RWPE2 (cell line): Measurements from ENCODE around the gene ROPN1B.

ENCODE experiments used
- ATAC-seq: fragments of 200-7000 bp; cut with Tn5 transposase; 3 replicates; pipeline ENCODE4 v1.9.1; 2021; ENCODE audit warnings: low read depth
- DNase-seq: peaks from one replicate; pipeline ENCODE4 v3.0.0-alpha.2; 2020; ENCODE audit warnings: low spot score
- H3K27ac ChIP-seq: fragments of 450-650 bp; 2 replicates; pipeline ENCODE4 v1.5.1; 2017; ENCODE audit warnings: mild to moderate bottlenecking; ENCODE audit not compliant: poor library complexity, severe bottlenecking
- H3K27me3 ChIP-seq: fragments of 250-450 bp; sonication (Bioruptor Pico); 2 replicates; pipeline ENCODE4 v1.5.1; 2021; ENCODE audit warnings: mild to moderate bottlenecking, moderate library complexity; ENCODE audit not compliant: insufficient read depth, poor library complexity, severe bottlenecking
- H3K36me3 ChIP-seq: fragments of 250-450 bp; sonication (Bioruptor Pico); 2 replicates; pipeline ENCODE4 v1.5.1; 2020; ENCODE audit warnings: low read depth, mild to moderate bottlenecking, moderate library complexity
- H3K4me1 ChIP-seq: fragments of 250-450 bp; sonication (Bioruptor Pico); 2 replicates; pipeline ENCODE4 v1.5.1; 2021; ENCODE audit warnings: mild to moderate bottlenecking, moderate library complexity; ENCODE audit not compliant: insufficient read depth, poor library complexity, severe bottlenecking
- H3K4me3 ChIP-seq: fragments of 250-450 bp; sonication (Bioruptor Pico); 2 replicates; pipeline ENCODE4 v1.5.1; 2021; ENCODE audit warnings: mild to moderate bottlenecking, moderate library complexity; ENCODE audit not compliant: severe bottlenecking
- H3K9me3 ChIP-seq: fragments of 250-450 bp; sonication (Bioruptor Pico); 2 replicates; pipeline ENCODE4 v1.5.1; 2021; ENCODE audit warnings: mild to moderate bottlenecking, moderate library complexity; ENCODE audit not compliant: severe bottlenecking
- TF ChIP-seq, protein P1 (sequence below): fragments of 450-650 bp; IDR thresholded peaks from one replicate; pipeline ENCODE4 v1.5.1; 2017; ENCODE audit warnings: mild to moderate bottlenecking, moderate library complexity; ENCODE audit not compliant: poor library complexity, severe bottlenecking

The ROPN1B gene

DNA sequence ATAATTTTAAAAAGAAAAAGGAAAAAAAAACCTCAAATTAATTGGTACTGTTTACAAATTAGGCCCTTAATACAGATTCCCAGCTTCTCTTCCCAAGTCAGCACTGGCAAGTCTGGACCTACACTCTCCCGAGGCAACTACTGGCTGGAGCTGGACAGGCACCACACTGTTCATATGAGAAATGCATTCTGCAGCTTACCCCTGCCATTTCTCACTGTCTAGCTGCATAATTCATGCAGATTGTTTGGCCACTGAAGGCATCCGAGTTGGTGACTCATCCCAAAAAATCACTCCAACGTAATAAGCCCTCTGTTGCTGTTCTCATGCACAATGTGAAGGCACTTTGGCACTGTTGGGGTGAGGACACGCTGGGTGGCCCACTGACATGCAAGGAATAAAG is 45.3 kb downstream of the ROPN1B start:
- no peak overlapping the region for H3K4me3 ChIP-seq
- no peaks in the 10 kb centered on the region for H3K9me3 ChIP-seq
- H3K27me3 ChIP-seq = no peaks in the 10 kb centered on the region
- H3K36me3 ChIP-seq = no peaks in the 10 kb centered on the region
- no peaks in the 10 kb centered on the region for H3K4me1 ChIP-seq
- no peak for DNase-seq
- TF ChIP-seq, protein P1, sequence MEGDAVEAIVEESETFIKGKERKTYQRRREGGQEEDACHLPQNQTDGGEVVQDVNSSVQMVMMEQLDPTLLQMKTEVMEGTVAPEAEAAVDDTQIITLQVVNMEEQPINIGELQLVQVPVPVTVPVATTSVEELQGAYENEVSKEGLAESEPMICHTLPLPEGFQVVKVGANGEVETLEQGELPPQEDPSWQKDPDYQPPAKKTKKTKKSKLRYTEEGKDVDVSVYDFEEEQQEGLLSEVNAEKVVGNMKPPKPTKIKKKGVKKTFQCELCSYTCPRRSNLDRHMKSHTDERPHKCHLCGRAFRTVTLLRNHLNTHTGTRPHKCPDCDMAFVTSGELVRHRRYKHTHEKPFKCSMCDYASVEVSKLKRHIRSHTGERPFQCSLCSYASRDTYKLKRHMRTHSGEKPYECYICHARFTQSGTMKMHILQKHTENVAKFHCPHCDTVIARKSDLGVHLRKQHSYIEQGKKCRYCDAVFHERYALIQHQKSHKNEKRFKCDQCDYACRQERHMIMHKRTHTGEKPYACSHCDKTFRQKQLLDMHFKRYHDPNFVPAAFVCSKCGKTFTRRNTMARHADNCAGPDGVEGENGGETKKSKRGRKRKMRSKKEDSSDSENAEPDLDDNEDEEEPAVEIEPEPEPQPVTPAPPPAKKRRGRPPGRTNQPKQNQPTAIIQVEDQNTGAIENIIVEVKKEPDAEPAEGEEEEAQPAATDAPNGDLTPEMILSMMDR = no peak
- H3K27ac ChIP-seq = no peak overlapping the region
- ATAC-seq = no peak

DNA sequence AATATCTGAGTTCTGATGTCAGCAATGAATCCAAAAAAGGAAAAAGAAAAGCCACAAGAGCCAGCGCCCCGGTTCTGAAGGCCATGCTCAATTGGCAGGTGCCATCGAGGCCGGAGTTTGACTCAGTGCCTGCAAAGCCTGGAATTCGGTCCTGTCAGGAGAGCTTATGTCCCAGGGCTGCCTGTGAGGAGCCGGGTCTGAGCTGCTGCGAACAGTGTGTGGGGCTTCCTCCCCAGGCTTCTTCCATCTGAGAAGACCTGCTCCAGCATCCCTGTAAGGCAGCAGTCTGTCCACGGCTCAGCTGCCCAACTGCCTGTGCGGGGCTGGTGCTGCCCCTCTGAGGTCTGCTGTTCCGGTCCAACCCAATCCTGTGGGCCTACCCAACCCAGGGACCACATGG is 46.1 kb downstream of the ROPN1B start:
- Histone ChIP-seq H3K27me3 (no peaks in the 10 kb centered on the region), H3K9me3 (no peaks in the 10 kb centered on the region), H3K4me3 (no peak overlapping the region), H3K27ac (no peak overlapping the region), H3K36me3 (no peaks in the 10 kb centered on the region), H3K4me1 (no peaks in the 10 kb centered on the region)
- TF ChIP-seq, protein P1 = no peak
- ATAC-seq = no peak
- DNase-seq = no peak

DNA sequence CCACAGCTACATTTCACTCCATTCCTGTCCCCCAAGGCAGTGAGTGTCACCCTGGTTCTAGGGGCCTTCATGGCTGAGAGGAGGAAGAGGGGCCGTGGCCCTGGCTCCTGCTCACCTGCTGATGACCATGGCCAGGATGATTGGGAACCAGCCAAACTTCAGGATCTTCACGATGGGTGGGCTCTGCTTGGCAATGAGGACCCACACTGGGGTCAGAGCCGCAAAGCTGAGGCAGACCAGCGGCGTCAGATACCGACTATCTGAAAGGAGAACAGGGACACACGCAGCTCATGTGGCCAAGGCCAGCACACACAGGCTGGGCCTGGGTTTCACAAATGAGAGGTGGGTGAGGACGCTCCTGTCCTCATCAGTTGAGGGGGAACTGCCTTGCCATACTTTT is 47.6 kb downstream of the ROPN1B start:
- Histone ChIP-seq H3K27ac (no peak overlapping the region), H3K4me3 (no peak overlapping the region), H3K9me3 (no peaks in the 10 kb centered on the region), H3K36me3 (no peaks in the 10 kb centered on the region), H3K27me3 (no peaks in the 10 kb centered on the region), H3K4me1 (no peaks in the 10 kb centered on the region)
- TF ChIP-seq, protein P1 = no peak
- DNase-seq (no peak), ATAC-seq (no peak)

DNA sequence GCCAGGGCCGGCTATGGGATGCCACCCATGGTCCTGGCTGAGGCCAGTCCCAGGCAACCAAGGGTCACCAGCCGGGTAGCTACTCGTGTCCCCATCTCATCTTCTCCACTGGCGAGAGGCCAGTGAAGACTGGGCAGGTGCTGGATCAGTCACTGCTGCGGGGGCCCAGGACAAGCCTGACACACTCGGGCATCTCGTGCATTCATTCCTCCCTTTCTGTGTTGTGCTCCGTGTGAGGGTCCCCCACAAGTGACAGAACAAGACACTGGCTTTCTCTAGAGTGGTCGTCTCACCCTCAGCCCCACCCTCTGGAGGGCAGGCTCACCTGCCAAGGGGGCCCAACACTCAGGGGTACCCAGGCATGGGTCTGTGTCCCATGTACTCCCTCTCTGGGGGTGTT is 48.4 kb downstream of the ROPN1B start:
- no peak for DNase-seq
- Histone ChIP-seq H3K36me3 (no peaks in the 10 kb centered on the region), H3K4me3 (no peak overlapping the region), H3K9me3 (no peaks in the 10 kb centered on the region), H3K27ac (no peak overlapping the region), H3K27me3 (no peaks in the 10 kb centered on the region), H3K4me1 (no peaks in the 10 kb centered on the region)
- TF ChIP-seq, protein P1 = no peak
- no peak for ATAC-seq

DNA sequence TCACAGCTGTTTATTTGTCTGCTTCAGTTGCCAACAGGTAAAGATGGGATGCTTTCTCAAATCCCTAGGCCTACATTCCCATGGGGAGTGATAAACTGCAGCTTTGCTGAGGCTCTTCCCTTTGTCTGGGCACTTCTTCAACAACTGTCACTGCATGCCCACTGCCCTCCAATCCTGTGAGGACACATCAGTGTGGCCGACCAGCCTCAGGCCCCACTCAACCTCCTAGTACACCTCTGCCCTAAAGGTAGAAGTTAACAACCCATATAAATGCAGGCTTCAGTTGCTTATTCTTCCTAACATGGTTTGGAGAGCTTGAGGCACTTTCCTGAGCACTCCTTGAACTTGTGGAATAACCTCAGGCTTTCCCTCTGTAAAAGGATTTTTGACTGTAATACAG is 49.6 kb downstream of the ROPN1B start:
- Histone ChIP-seq H3K4me3 (no peak overlapping the region), H3K36me3 (no peaks in the 10 kb centered on the region), H3K9me3 (no peaks in the 10 kb centered on the region), H3K4me1 (no peaks in the 10 kb centered on the region), H3K27ac (no peak overlapping the region), H3K27me3 (no peaks in the 10 kb centered on the region)
- DNase-seq = no peak
- TF ChIP-seq, protein P1 = no peak
- ATAC-seq = no peak
